HG02763 (cell line): Measurements from ENCODE around the gene TLN1.
A peak's percentile ranks its signal among the peaks of the same experiment; 100 is the strongest.

Experiments used
- ATAC-seq: cut with Tn5 transposase; IDR thresholded peaks from one replicate; pipeline ENCODE4 v1.9.1; 2021; ENCODE audit warnings: mild to moderate bottlenecking, moderate library complexity; ENCODE audit not compliant: unreplicated experiment

The TLN1 gene

DNA sequence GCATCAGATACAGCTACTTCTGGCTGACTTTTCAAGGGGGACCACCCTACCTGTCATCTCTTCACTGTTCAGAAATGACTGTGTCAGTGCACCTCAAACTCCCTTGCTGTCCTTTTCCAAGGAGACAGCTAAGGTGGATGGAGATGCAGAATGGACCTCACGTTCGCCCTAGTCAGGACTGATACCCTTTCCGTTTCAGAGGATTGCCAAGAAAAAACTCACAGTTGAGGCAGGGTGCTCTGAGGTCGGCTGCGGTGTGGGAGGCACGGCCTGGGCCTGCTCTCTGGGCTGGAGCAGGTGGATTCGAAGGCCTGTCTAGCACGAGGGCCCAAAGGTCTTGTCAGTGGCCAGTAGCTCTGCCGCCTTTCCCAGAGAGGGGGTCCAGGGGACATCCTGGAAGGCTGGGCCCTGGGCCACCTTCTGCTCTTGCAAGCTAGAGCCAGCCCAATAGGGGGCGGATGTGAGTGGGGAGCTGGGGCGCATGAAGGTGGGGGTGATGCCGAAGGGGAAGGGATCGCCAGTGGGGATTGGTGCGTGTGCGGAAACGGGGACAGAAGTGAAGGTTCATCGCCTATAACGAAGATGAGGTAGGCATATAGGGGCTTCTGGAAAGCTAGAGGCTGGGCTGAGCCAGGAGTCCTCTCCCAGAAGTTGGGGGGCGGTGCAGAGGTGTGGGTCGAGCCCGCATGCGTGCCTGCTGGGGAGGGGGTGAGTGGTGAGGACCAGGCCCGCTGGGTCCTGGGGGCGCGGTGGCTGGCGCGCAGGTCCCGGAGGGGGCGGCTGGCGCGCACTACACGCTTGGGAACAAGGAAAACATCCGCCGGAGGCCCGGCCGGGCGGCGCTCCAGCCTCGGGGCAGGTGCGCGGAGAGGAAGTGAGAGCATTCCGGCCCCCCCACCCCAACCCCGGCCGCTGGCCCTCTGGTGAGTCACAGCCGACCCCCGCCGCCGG lies 24.6 kb upstream of the TLN1 start:
- peak; percentile 50 for ATAC-seq

DNA sequence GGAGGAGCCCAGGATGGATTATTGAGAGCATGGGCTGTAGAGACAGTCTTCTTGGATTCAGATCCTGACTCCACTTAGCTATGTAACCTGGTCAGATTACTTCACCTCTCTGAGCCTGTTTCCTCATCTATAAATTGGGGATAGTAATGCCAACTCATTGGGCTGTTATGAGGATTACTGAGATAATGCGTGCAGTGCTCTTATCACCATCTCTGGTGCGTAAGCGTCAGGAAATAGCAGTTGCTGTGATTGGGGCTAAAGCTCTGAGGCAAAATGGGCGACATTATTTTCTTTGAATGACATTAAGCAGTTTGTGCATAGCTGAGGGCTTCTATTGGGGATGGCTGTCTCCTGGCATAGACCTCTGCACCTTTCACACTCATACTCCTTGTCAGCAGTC lies 23.1 kb upstream of the TLN1 start:
- no peak for ATAC-seq

DNA sequence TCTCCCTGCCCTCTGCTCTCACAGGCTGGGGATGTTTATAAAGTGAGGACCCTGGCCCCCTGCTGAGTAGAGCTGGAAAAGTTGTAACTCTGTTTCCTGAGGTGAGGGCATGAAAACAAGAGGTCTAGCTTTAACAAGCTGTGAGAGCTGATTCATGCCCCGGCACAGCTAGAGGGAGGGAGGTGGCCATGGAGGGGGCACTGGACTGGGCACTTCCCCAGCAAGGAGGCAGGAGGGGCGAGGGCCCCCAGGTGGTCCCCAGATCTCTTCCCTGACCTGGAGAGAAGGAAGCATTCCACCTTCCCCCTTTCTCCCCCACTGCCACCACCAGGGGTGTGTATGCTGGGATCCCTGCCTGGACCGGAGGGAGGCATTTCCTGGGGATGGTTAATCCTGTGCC lies 22.3 kb upstream of the TLN1 start, which contains the start of gene MSMP:
Gene MSMP, minus strand, starts transcription at position 13 of the 400 bp plus-strand sequence. CDS start 147 bp downstream, outside the sequence.
- no peak for ATAC-seq

DNA sequence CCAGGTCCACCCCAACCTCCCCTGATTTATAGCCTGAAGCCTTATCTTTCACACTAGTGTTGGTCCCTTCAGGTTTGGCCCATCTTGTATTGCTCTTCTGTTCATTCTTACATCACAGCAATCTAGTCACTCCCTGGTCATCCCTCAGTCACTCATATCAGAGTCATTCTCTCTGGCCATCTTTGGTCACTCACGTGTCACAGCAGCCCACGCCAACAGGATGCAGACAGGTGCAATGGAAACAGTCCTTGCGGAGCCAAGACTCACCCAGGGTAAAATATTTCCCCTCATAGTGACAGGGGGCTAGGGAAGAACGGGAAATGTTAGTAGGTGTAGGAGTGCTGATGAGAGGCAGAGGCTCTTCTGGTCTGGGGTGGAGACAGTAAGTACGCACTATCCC lies 21.5 kb upstream of the TLN1 start:
- no peak for ATAC-seq

DNA sequence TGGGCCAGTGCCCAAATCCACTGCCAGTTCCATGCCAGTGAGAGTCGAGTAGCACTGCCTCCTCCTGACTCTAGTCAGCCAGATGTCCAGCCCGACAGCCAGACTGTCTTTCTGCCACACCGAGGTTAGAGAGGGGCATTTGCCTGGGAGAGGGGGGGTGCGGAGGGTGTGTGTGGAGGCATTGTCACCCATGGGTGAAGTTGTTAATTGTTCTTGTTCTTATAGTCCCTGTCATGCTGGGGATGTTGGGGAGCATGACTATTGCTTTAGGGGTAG lies 18.2 kb upstream of the TLN1 start:
- ATAC-seq, result no peak

DNA sequence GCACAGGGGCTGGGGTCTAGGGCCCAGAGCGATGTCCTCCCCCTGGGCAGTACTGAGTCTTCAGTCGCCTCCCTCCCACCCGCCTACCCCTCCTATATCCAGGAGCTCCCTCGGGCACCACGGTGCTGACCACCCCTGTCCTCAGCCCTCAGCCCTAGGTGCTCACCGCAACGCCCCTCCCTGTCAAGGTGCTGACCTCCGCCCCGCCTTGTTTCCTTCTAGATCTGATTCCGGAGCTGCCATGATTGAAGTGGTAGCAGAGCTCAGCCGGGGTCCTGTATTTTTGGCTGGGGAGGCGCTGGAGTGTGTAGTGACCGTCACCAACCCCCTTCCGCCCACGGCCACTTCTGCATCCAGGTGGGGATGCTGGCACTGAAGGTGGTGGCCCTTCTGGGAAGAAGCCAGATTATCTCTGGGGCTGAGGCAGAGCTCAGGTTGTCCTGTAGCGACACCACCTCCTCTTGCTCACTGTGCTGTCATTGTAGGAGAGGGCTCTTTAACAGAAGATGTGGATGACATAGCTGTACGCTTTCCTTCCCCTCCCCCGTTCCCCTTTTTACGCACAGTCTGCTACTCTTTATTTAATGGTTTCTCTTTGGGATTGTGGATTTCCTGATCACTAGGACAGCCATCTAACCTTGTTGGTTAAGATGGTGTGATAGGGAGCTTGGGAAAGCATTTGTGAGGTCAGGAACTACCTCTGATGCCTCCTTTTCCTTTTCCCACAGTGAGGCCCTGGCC lies 17.7 kb upstream of the TLN1 start:
- ATAC-seq, result peak; percentile 15

DNA sequence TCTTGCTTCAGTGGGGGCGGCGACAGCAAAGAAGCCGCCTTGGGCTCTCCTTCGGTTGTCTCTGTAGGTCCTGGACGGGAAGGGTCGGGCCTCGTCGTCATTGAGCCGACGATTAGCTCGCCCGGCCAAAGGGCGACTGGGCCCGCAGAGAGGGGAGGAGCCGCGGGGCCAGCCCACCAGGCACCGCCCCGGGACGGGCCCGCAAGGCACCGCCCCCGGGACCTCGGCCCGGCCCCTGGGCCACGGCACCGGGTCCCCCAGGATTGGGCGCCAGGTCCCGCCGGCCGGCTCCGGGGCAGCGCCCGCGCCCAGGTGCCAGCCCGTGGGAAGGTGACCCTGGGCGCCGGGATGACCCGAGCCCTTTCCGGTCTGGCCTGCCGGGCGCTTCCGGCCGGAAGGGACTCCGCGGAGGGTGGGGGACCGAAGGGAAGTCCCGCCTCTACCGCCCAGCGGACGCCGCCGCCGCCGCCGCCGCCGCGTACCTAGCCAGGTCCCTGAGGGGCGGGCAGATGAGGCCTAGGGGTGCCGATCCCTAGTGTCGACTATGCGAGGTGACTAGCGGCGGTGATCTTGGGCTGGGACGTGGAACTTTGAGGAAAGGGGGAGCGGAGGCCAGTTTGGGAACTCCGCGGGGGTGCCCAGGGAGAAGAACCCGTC lies 17.0 kb upstream of the TLN1 start, which contains the start of the genes GBA2 and RGP1:
Gene GBA2, minus strand, starts transcription at position 371 of the 657 bp plus-strand sequence. CDS start 524 bp downstream, outside the sequence.
Gene RGP1, plus strand, starts transcription at position 430 of the 657 bp plus-strand sequence. CDS start 469 bp downstream, outside the sequence.
- ATAC-seq, result peak; percentile 84

DNA sequence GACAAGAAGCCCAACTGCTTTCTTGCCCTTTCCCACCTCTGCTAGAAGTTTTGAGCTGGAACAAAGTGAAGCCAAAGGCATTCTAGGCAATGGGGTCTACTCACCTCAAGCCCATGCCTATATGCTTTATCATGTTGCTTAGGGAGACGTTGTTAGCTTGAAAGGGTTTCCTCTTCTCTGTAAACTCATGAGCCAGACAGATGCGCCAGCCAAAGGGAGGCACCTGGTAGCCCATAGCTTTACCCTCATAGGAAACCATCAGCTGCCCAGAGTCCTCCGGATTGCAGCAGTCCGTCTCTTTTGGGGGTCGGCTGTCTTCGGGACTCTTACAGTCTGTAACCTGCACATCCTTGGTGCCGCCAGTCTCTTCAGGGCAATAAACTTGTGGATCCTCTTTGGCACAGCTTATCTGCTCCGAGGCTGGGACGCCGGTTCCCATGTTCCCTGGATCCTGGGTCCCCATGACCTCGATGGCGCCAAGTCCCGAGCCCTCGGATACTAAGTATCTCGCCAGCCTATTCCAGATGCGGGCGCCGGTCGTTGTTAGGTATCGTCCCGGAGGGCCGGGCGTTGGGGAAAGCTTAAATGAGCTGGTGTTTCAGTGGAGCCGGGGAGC lies 16.4 kb upstream of the TLN1 start:
- ATAC-seq, result no peak

DNA sequence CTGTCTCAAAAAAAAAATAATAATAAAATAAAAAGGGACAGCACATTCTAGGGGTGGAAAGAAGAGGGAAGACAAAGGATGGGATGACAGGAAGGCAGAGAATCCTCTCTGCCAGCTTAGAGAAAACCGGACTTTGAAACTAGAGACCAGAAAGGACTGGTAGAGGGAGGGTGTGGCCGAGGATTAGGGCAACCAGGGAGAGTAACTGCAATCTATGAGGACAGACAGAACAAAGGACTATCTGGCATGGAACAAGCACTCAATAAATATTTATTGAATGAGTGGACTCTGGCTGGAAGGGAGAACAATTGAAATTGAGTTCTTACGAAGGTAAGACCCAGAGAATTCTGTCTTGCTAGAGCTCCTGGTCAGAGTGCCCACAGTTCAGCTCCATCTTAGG lies 14.6 kb upstream of the TLN1 start:
- ATAC-seq, result no peak

DNA sequence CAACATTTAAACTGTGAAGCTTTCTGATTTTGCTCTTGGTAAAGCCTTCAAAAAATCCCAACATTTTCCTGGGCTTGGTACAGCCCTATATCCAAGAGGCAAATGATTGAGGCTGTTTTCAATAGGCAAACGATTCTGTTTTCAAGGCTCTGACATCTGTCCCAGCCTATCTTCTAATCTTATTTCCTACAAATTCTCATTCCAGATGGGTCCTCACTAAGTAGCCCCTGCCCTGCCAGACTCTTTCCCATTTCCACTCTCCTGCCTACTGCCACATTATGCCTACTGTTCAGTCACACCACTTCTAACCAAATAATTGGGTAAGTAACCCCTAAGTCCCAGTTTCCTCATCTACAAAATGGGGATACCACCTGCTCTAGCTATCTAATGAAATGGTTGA lies 13.6 kb upstream of the TLN1 start:
- ATAC-seq, result no peak

DNA sequence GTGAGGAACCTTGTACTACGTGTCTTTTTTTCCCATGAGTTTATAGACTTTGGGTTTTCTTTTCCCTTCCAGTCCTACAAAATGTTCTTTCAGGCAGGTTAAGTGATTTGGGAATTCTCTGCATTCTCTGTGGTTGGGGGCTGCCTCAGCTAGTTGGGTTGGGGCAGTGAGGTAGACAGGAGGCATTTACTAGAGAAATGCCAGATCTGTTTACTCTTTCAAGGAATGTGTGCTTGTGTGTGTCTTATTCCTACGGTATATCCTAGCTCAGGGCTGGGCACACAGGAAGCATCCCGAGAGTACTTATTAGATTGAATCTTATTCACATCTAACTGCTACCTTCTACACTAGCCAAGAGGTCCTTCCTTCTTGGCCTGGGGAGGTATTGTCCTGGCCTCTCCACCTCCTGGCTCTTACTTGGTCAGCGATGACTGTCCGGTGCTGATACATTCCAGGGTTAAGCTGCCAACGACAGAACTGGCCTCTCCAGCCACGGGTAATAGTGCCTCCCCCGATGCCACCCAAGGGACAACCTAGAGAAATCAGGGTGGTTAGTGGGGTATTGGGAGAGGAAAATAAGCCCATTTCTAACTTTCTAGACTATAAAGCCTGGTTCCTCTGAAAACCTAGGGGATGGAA lies 12.0 kb upstream of the TLN1 start:
- no peak for ATAC-seq

DNA sequence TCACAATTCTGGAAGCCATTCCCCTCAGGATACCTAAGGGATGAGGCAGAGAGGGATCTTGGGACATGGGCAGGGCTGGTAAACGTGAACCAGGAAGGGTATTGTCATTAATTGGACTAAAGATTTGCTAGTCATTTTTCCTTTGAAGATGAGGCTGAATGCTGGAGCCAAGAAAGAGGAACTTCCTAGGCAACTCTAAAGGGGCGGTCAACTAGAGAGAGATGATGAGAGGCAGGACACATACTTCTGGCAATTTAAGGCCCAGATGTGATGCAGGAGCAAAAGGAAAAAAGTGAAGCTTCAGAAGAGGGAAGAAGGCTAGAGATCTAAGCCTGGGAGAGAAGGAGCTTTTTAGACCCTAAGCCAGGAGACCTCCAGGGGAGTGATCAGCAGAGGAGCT lies 11.5 kb upstream of the TLN1 start:
- ATAC-seq, result no peak

DNA sequence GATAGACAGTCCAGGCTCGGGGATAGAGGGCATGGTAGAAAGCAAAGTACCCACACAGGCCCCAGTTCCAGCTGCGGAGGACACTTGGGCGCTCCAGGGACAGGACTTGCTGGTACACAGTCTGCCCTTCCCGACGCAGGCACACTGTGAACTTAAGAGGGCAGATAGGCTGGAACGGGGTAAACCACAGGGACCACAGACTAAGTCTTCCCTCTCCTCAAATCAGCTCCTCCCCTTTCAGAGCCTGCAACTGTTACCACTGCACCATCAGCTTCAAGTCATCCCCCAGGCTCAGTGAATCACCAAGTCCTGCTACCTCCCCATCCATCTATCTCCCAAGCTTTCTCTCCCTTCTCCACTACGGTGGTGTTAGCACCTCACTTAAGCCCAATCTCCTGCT lies 9.7 kb upstream of the TLN1 start:
- no peak for ATAC-seq

DNA sequence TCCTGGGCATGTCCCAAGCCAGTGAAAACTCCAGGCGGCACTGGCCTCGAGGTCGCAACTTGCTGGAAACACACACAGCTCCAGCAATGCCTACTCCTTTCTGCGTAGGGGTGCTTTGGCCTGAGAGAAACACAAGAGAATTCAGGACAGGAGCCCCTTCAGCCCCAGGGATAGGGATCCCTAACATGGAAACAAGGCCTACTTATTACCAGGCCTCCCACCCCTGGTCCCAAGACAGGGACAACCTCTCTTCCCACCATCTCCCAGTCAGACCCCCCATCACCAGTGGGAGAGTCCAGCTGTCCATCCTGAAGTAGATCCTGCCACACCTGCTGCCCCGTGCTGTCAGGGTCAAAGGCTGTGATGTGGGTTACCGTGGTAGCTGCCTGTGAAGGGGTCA lies 8.2 kb upstream of the TLN1 start:
- no peak for ATAC-seq

DNA sequence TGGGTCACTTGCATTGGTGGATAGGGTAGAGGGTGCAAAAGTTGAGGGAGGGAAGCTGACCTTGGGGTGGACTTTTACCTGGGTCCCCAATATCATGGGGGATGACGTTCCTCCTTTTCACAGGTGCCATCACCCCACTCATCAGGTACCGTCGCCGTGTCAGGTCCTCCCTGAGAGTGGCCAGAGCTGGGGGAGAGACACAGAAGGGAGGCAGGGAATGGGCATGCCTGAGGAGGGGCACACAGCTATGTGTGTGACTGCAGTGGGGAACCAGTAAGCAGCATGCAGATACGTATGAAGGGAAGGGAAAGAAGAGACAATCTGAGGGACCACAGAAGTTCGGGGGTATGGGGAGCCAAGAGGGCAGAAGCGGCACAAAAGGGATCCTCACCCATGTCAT lies 6.9 kb upstream of the TLN1 start:
- ATAC-seq, result no peak

DNA sequence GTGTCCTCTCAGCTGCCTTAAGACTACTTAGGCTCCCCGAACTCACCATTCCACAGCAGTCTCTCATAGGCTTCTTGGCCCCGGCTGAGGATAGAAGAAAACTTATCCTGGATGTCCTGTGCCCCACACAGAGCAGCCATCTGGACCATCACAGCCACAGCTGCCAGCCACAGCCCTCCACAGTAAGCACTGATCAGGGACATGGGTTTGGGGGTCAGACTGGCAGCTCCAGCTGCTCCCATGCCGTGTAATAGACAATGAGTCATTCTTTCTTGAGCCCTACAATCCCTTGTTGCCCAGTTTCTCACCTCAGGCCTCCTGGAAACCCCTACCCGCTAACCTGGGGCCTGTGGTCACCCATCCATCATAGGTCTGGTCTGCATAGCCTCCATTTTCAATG lies 6.2 kb upstream of the TLN1 start:
- ATAC-seq, result no peak

DNA sequence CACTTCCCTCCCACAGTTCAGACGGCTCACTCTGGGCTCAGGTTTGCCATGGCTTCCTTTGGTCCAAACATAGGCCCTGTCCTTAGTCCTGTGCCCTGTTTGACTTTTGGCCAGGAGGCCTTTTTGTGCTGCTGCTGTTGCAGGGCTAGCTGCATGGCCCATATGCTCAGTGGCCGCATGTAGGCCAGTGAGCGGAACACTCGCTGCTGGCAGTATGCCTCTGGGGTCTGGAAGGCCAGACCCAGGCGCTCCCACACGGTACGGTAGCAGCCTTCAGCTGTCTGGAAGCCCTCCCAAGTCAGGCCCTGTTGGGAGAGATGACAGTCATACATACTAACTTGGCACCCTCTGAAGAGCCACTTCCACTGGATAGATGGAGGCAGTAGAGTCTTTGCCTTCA lies 5.1 kb upstream of the TLN1 start:
- ATAC-seq, result no peak

DNA sequence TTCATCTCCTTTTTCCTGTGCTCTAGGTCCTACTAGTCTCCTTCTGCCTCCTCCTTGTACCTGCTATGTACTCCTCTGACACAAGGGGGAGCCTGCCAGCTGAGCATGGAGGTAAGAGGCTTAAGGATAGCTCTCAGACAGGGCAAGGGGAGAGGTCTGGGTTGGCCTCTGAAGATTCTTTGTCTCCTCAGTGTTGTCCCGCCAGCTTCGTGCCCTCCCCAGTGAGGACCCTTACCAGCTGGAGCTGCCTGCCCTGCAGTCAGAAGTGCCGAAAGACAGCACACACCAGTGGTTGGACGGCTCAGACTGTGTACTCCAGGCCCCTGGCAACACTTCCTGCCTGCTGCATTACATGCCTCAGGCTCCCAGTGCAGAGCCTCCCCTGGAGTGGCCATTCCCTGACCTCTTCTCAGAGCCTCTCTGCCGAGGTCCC lies 4.2 kb upstream of the TLN1 start:
- no peak for ATAC-seq

DNA sequence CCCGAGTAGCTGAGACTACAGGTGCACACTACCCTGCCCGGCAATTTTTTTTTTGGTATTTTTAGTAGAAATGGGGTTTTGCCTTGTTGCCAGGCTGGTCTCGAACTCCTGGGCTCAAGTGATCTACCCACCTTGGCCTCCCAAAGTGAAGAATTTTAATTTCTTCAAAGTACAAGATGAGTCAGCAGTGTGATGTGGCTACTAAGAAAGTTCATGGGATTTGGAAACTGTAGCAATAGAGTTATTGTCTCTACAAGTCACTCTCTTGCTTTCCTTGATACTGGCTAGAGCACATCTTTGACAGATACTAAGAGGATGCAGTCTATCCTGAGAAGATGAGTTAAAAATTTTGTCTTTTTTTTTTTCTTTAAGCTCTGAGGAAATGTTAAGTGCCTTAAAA lies 2.1 kb upstream of the TLN1 start:
- no peak for ATAC-seq

DNA sequence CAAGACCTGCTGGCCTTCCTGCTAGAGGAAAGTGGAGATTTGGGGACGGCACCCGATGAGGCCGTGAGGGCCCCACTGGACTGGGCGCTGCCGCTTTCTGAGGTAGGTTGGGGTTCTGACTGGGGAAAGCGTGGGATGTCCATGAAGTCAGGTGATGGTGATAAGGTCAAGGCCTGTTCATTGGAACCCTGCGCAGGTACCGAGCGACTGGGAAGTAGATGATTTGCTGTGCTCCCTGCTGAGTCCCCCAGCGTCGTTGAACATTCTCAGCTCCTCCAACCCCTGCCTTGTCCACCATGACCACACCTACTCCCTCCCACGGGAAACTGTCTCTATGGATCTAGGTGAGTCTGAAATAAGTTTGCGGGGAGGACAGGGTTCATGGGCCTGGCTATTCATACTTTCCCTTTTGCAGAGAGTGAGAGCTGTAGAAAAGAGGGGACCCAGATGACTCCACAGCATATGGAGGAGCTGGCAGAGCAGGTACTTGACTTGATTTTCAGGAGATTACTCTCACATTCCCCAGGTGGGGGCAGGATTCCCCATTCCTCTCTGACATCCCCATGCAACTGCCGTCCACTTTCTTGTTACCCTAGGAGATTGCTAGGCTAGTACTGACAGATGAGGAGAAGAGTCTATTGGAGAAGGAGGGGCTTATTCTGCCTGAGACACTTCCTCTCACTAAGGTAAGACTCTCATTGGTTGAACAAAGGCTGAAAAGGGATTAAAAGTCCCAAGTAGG lies 976 bp upstream of the TLN1 start:
- no peak for ATAC-seq
